Activated T-cell treated with anti-CD3 and anti-CD28 coated beads for 1 hour (primary cell): Measurements from ENCODE around the gene ID1.
"Not testable (repeated sequence)": the region's sequence is repeated elsewhere in the genome, so short reads cannot be mapped to it uniquely, and the experiment has no call there.

ENCODE experiments used
- DNase-seq: peaks from one replicate; pipeline ENCODE4 v3.0.0-alpha.2; 2020; ENCODE audit warnings: low read depth

The ID1 gene

DNA sequence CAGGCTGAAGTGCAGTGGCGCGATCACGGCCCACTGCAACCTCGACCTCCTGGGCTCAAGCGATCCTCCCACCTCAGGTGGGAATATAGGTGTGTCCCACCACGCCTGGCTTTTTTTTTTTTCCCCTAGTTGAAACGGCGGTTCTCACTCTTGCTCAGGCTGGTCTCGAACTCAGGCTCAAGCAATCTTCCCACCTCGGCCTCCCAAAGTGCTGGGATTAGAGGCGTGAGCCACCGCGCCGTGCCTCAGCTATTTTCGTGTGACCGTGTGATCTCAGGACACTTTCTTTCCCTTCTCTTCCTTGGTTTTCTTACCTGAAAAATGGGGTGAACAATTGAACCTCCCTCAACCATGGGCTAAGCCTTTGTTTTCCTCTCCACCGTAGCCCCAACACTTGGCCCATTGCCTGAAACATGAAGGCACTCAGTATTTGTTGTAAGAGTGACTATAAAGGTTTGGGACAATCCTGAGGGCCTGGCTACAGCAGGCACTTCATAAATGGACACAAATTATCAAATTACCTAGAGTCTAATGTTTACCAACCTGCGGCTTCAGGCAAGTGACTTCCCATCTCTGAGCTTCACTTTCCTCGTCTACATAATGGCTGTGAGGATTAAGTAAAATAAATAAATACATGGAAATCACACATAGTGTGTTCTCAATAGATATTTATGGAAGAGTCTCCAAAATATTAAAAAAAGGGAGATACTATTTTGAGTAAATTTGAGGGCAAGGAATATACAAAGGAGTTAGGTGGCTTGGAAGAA lies 31.4 kb upstream of the ID1 start:
- DNase-seq: no peak

GRCh38 chr20:31574986-31575385 lies 30.1 kb upstream of the ID1 start:
- not testable (repeated sequence) for DNase-seq

DNA sequence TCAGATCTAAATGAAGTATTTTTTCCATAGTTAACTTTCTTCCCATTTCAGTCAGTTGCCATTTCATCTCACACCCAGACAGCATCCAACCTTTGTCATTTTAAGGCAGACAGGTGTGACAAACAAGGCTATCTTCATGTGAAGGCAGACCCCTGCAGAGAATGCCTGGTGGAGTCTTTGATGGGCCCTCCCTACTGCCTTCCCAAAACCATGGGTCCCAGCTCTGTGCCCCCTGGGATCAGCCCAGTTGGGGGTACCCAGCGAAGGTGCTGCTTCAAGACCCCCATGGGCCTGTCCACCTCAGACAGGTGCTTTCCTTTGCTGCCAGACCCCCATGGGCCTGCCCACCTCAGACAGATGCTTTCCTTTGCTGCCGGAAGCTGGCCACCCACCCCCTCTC lies 28.3 kb upstream of the ID1 start:
- DNase-seq: no peak

DNA sequence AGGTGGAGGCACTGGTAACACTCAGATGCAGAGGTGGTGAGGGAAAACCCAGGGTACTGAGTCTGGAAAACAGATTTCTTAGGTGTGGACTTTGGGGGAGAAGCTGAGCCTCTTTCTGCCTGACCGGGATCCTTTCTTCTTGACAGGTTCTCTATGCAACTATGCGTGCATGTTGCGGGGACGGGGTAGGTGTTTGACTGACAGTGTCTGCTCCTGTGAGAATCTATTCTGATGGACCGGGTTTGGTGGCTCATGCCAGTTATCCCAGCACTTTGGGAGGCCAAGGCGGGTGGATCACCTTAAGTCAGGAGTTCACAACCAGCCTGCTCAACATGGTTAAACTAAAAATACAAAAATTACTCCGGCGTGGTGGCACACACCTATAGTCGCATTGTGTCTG lies 27.9 kb upstream of the ID1 start:
- no peak for DNase-seq

GRCh38 chr20:31578448-31579138 lies 26.5 kb upstream of the ID1 start:
- no peak for DNase-seq

DNA sequence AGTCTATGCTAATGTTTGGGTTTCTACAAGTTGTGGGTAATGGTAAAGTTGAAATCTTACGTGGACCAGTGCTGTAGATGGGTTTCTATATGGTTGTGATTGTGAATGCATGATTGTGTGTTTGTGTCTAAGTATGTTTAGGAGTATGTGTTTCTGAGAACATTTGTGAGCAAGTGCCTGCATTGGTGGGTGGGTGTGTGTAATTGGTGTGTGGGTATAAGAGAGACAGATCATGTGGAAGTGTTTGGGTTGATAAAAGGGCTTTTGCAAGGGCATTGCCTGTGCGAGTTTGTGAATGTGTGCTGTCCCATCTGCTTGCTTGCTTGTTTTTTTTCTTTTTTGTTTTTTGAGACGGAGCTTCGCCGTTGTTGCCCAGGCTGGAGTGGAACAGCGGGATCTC lies 25.8 kb upstream of the ID1 start:
- no peak for DNase-seq

DNA sequence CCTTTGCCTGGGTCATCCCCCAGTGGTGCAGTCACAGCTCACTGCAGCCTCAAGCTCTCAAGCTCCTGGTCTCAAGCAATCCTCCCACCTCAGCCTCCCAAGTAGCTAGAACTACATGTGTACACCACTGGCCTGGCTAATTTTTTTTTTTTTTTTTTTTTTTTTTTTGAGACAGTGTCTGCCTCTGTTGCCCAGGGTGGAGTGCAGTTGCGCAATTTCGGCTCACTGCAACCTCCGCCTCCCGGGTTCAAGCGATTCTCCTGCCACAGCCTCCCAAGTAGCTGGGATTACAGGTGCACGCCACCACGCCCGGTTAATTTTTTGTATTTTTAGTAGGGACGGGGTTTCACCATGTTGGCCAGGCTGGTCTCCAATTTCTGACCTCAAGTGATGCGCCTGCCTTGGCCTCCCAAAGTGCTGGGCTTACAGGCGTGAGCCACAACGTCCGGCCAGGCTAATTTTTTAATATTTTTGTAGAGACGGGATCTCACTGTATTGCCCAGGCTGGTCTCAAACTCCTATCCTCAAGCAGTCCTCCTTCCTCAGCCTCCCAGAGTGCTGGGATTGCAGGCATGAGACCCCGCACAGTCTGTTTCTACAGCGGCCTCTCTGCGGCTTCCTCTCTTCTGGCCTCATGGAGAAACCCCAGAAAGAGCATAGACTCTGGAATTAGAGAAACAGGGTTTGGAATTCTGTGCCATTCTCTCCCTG lies 25.0 kb upstream of the ID1 start:
- DNase-seq: not testable (repeated sequence)

DNA sequence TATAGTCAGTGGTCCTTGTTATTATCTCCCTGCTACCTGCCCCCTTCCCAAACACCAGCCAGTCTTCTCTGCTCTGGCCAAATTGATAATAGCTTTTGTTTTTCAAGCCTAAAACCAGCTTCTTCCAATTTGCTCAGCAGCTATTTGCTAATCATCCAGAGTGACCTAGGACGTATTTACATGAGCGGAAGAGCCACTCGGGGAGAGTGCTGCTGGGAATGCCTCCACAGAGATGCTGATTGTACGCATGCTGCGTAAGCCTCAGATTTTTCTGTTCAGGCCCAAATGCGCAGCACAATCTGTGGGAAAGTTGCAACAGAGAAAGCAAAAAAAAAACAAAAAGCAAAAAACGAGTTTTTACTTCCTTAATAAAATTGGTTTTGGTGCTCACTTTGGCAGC lies 24.4 kb upstream of the ID1 start:
- DNase-seq: no peak

GRCh38 chr20:31581391-31581790 lies 23.7 kb upstream of the ID1 start:
- DNase-seq: no peak

DNA sequence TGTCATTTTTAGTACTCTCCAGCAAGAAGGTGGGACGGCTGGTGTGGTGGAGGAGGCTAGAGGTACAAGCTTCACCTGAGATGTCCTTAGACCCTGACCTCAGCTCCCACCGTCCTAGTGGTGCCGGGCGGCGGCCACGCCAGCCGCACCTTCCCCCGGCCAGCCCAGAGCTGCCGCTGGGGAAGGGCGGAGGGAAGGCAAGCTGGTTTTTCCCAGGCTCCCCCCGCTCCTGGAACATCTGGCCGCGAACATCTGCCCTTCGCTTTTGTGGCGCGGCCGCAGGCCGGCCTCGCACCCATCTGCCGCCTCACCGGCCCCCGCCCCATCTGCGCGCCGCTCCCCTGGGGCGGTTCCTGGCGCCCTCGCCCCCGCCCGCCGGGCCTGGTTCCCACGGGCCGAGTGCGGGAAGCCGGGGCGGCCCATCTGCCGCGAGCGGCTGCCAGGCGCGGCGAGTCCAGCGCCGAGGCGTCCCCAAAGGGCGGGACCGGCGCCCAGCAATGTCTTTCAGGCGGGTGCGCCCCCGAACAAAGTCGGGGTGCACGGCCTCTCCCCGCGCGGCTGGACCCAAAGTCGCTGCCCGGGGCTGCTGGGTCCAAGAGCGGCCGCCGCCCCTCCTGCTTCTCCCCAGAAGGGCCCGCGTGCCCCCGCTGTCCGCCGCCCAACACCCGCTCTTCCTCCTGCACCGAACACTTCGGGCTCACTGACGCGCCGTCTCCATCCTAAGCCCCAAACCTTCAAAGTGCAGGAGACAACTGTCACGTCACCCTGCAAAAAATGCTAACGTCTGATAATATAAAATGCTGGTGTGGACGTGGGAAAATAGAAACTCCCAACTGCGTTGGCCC lies 17.3 kb upstream of the ID1 start:
- DNase-seq: no peak

- DNase-seq: no peak
Observed at GRCh38 chr20:31590717-31591225, 14.3 kb upstream of the ID1 start.

GRCh38 chr20:31593221-31594001 lies 11.7 kb upstream of the ID1 start:
- DNase-seq: no peak

DNA sequence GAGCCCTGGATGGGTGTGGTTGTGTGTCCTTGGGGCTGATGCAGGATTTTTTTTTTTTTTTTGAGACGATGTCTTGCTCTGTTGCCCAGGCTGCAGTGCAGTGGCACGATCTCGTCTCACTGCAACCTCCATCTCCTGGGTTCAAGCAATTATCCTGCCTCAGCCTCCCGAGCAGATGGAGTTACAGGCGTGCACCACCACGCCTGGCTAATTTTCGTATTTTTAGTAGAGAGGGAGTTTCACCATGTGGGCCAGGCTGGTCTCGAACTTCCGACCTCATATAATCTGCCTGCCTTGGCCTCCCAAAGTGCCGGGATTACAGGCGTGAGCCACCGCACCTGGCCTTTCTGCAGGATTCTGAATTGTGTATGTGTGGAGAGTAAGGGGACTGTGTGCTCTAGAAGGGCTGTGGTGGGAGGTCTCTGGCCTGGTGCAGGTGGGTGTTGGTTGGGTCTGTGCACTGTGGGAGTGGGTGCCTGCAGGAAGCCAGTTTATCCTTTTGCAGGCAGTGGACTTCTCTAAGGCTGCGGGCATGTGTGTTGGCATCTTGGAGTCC lies 11.0 kb upstream of the ID1 start:
- no peak for DNase-seq

DNA sequence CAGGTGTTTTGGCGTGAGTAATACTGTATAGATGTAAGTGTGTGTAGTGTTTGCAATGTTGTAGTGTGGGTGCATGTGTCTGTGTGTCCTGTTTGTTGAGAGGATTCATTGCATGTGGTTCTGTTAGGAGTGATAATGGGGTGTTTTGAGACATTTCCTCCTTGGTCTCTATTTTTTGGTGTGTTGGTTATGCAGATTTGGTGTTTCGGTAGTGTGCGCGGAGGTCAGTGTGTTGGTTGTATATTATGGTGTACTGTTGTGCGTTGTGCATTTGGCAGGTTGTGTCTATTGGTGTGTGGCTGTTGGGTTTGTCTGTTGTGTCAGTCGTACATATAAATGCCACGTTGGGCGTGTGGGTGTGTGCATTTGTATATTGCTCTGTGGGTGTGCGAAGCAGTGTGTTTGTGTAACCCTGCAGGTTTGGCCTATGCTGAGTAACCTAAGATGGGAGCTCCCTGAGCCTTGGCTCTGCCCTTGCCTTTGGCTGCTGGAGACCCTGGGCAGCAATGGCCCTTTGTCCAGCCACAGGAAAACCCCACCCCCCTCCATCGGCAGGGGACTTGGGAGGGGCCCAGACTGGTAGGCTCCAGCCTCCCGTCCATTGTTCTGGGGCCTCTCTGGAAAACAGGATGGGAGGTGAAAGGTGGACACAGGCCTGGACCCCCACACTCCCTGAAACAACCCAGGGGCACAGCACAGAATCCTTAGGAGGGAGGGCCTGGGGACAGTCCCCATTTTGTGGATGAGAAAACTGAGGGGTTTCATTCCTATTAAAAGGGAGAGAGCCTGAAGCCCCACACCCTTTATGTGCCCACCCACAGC lies 10.3 kb upstream of the ID1 start:
- DNase-seq: no peak

GRCh38 chr20:31595380-31595653 lies 9.8 kb upstream of the ID1 start:
- no peak for DNase-seq

DNA sequence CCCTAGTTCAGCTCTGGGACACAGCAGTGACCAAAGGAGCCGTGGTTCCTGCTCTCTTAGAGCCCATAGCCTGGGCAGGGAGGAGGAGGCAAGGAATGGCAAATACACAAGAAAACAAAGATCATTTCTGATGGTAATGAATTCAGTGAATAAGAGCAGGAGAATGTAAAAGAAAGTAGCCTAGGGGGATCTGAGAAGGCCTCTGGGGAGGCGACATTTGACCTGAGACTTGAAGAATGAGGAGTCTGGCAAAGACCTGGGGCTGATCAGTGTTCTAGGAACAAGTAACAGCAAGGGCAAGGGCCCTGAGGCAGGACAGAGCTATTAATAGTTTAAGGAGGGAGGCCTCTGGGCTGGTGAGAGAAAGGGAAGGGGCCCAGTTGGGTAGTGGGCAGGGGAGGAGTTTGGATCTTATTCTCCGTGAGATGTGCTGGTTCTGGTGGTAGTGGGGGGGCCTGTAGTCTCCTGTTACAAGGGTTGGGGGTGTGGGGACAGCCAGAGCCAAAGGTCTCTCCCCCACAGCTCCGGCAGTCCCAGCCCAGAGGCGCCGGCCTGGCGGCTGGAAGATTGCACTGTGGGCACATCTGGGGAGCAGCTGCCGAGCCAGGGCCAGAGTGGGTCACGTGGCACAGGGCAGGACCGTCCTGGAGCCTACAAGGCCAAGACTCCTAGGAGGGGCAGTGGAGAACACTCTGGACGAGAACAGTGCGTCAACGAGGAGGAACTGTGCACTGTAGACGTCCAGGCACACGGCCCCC lies 9.3 kb upstream of the ID1 start:
- no peak for DNase-seq

DNA sequence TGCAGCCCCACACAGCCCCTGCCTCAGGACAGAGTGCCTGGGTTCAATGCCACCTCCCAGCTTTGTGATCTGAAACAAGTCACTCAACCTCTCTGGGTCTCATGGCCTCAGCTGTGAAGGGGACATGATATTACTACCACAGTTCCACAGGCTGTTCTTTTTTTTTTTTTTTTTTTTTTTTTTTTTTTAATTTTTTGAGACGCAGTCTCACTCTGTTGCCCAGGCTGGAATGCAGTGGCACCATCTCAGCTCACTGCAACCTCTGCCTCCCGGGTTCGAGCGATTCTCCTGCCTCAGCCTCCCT lies 8.7 kb upstream of the ID1 start:
- not testable (repeated sequence) for DNase-seq

DNA sequence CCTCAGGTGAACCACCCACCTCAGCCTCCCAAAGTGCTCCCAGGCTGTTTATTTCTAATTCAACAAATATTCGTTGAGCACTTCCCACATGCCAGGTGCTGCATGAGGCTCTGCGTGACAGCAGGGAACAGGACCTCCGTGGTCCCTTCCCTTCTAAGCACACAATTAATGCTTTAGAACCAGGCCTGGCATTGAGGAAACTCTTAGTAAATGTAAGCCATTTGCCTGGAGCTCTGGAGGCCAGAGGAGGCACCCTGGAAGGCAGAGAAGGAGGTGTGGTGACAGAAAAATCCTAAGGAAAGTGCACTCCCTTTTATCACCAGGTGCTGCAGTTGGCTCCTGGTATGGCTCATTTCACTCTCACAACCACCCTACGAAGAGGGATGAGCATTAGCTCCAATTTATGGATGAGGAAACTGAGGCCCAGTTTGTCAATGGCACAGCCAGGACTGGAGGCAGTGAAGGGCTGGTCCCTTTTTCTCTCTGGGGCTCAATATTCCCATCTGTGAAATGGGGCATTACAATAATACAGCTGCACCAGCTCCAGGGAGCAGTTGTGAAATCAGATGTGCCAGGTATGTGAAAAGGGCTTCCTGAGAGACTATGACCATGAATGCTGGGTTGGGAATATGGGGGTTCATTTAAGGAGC lies 8.1 kb upstream of the ID1 start:
- DNase-seq: no peak

GRCh38 chr20:31597481-31597855 lies 7.6 kb upstream of the ID1 start:
- DNase-seq: no peak
